Measurements from ENCODE around the gene ACADSB.

GRCh38 chr10:122997864-122998263 is 10.9 kb upstream of the ACADSB start:
- TF ChIP-seq, protein P1, sequence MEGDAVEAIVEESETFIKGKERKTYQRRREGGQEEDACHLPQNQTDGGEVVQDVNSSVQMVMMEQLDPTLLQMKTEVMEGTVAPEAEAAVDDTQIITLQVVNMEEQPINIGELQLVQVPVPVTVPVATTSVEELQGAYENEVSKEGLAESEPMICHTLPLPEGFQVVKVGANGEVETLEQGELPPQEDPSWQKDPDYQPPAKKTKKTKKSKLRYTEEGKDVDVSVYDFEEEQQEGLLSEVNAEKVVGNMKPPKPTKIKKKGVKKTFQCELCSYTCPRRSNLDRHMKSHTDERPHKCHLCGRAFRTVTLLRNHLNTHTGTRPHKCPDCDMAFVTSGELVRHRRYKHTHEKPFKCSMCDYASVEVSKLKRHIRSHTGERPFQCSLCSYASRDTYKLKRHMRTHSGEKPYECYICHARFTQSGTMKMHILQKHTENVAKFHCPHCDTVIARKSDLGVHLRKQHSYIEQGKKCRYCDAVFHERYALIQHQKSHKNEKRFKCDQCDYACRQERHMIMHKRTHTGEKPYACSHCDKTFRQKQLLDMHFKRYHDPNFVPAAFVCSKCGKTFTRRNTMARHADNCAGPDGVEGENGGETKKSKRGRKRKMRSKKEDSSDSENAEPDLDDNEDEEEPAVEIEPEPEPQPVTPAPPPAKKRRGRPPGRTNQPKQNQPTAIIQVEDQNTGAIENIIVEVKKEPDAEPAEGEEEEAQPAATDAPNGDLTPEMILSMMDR (conservative IDR thresholded peaks at IDR 0.05 in 1 of 2, IDR thresholded peaks at IDR 0.05 in 1 of 2; ENCODE audit: extremely low read depth in 1 of 2, insufficient read depth in 1 of 2, low read depth in 1 of 2, low read length in 2 of 2): no peak
- no peak for TF ChIP-seq EZH2 (IDR thresholded peaks at IDR 0.05; ENCODE audit: borderline replicate concordance, low read length)
